Keratinocyte (primary cell): ENCODE results near the gene CNTRL. TPM values are rescaled to one million over a fixed set of nuclear protein-coding genes. Genes with fewer than 3 reads are reported as not detected.

ENCODE experiments used
- DNase-seq: peaks from one replicate; pipeline ENCODE4 v3.0.0-alpha.2; 2011; ENCODE audit warnings: low read depth, missing footprints, low spot score
- FAIRE-seq: peaks from 2 replicates; lab custom pipeline; 2011; peaks lifted over from hg19 to GRCh38; lab: Jason Lieb, UNC
- H2AFZ ChIP-seq: 2 replicates; pipeline ENCODE4 v1.6.0; 2012; ENCODE audit warnings: low read length, control low read depth, inconsistent platforms; ENCODE audit not compliant: control insufficient read depth
- H3K27ac ChIP-seq: 2 replicates; pipeline ENCODE4 v1.5.1; 2011; ENCODE audit warnings: low read length; ENCODE audit not compliant: control insufficient read depth, insufficient read depth
- H3K27me3 ChIP-seq: 3 replicates; pipeline ENCODE4 v1.6.0; 2011; ENCODE audit warnings: low read length; ENCODE audit not compliant: control insufficient read depth, insufficient read depth; ENCODE audit errors: extremely low read depth
- H3K36me3 ChIP-seq, 2 experiments: 2 replicates in 1 of 2; 3 replicates in 1 of 2; pipeline ENCODE4 v1.5.1; 2011; ENCODE audit warnings: low read length in 2 of 2, mild to moderate bottlenecking in 1 of 2; ENCODE audit not compliant: control insufficient read depth in 2 of 2, insufficient read depth in 2 of 2; ENCODE audit errors: extremely low read depth in 1 of 2
- H3K4me1 ChIP-seq: 3 replicates; pipeline ENCODE4 v1.5.1; 2011; ENCODE audit warnings: low read length; ENCODE audit not compliant: control insufficient read depth, insufficient read depth; ENCODE audit errors: extremely low read depth
- H3K4me2 ChIP-seq: 3 replicates; pipeline ENCODE4 v1.6.0; 2011; ENCODE audit warnings: low read depth, low read length; ENCODE audit not compliant: control insufficient read depth, insufficient read depth; ENCODE audit errors: extremely low read depth
- H3K4me3 ChIP-seq, 3 experiments: fragments of 200-600 bp in 1 of 3; sonication (generic) in 1 of 3; 2 replicates in 2 of 3; 3 replicates in 1 of 3; pipeline ENCODE4 v1.5.1; 2011 to 2016; ENCODE audit warnings: low read length in 3 of 3, mild to moderate bottlenecking in 3 of 3, control low read depth in 2 of 3, inconsistent platforms in 1 of 3, low read depth in 1 of 3, mixed read lengths in 1 of 3, mixed run types in 1 of 3, moderate library complexity in 1 of 3; ENCODE audit not compliant: control insufficient read depth in 2 of 3, insufficient read depth in 2 of 3; ENCODE audit errors: extremely low read depth in 1 of 3
- H3K79me2 ChIP-seq: 2 replicates; pipeline ENCODE4 v1.6.0; 2012; ENCODE audit warnings: low read length; ENCODE audit not compliant: control insufficient read depth, insufficient read depth
- H3K9ac ChIP-seq: 3 replicates; pipeline ENCODE4 v1.6.0; 2011; ENCODE audit warnings: low read length; ENCODE audit not compliant: control insufficient read depth, insufficient read depth; ENCODE audit errors: extremely low read depth
- H3K9me1 ChIP-seq: 3 replicates; pipeline ENCODE4 v1.6.0; 2011; ENCODE audit warnings: low read length; ENCODE audit not compliant: control insufficient read depth, insufficient read depth; ENCODE audit errors: extremely low read depth
- H3K9me3 ChIP-seq: 2 replicates; pipeline ENCODE4 v1.5.1; 2012; ENCODE audit warnings: low read depth, low read length; ENCODE audit not compliant: control insufficient read depth
- H4K20me1 ChIP-seq: 3 replicates; pipeline ENCODE4 v1.6.0; 2011; ENCODE audit warnings: low read length; ENCODE audit not compliant: control insufficient read depth, insufficient read depth; ENCODE audit errors: extremely low read depth
- CTCF ChIP-seq, 3 experiments: IDR thresholded peaks in 1 of 3; conservative IDR thresholded peaks in 1 of 3; optimal IDR thresholded peaks in 1 of 3; 2 replicates in 2 of 3; 3 replicates in 1 of 3; pipeline versions ENCODE3 to v1.5.1; 2011; ENCODE audit warnings: low read length in 3 of 3, mild to moderate bottlenecking in 3 of 3, moderate library complexity in 2 of 3, control low read depth in 1 of 3, inconsistent platforms in 1 of 3; ENCODE audit not compliant: insufficient read depth in 2 of 3; ENCODE audit errors: extremely low read depth in 1 of 3
- EZH2 ChIP-seq: IDR thresholded peaks from one replicate; pipeline ENCODE4 v1.6.1; 2012; ENCODE audit warnings: inconsistent platforms, mild to moderate bottlenecking, low read length, moderate library complexity
- dilution Hi-C: fragments of 300-500 bp; cut with MboI; formaldehyde crosslinking; loops from one replicate; pipeline ENCODE4 v1.7.0; 2020; ENCODE audit warnings: low sequenced_read_pairs; ENCODE audit not compliant: extremely low pct_ligation_motif_present
- polyA plus RNA-seq, 5 experiments: library from polyadenylated mRNA; depleted of rRNA in 3 of 5; stranded (reverse) in 3 of 5; stranded (forward) in 1 of 5; unstranded in 1 of 5; fragments of >200 nt; gene quantifications; 1 replicate in 1 of 5; 2 replicates in 3 of 5; 3 replicates in 1 of 5; pipeline versions ENCODE4 v1.2.1 to v1.2.3, GENCODE V29; 2011 to 2012; ENCODE audit warnings: missing spikeins in 2 of 5, low read depth in 1 of 5, low replicate concordance in 1 of 5

Gene CNTRL
- polyA plus RNA-seq, 1 donor (not counting 4 experiments of a cell fraction or from before 2014, with no cell fraction given), result 5.3 TPM

GRCh38 chr9:121066850-121067249 is 7.9 kb upstream of the CNTRL start:
- DNase-seq, result no peak
- no peaks in the 10 kb centered on the region for H3K36me3 ChIP-seq
- dilution Hi-C loops, result no loop called here
- H3K79me2 ChIP-seq, result no peaks in the 10 kb centered on the region
- H3K9ac ChIP-seq, result no peak overlapping the region
- H3K27me3 ChIP-seq, result no peaks in the 10 kb centered on the region
- H3K4me2 ChIP-seq, result no peak overlapping the region
- no peak overlapping the region for H3K27ac ChIP-seq
- no peaks in the 10 kb centered on the region for H3K9me3 ChIP-seq
- H2AFZ ChIP-seq, result no peak overlapping the region
- no peaks in the 10 kb centered on the region for H4K20me1 ChIP-seq
- no peak for FAIRE-seq
- no peak overlapping the region for H3K4me3 ChIP-seq
- TF ChIP-seq EZH2, result no peak
- no peak for TF ChIP-seq CTCF (optimal IDR thresholded peaks at IDR 0.05 in 1 of 3, IDR thresholded peaks at IDR 0.05 in 1 of 3, conservative IDR thresholded peaks at IDR 0.05 in 1 of 3; ENCODE audit: extremely low read depth in 1 of 3, insufficient read depth in 2 of 3, low read length in 3 of 3)
- no peaks in the 10 kb centered on the region for H3K4me1 ChIP-seq
- no peaks in the 10 kb centered on the region for H3K9me1 ChIP-seq

GRCh38 chr9:121067640-121068039 is 7.1 kb upstream of the CNTRL start:
- Histone ChIP-seq H3K4me3 (no peak overlapping the region), H3K9ac (no peak overlapping the region), H3K79me2 (no peaks in the 10 kb centered on the region), H3K9me3 (no peaks in the 10 kb centered on the region), H3K36me3 (no peaks in the 10 kb centered on the region), H3K27me3 (no peaks in the 10 kb centered on the region), H4K20me1 (no peaks in the 10 kb centered on the region), H3K9me1 (no peaks in the 10 kb centered on the region), H3K4me2 (no peak overlapping the region), H2AFZ (no peak overlapping the region), H3K27ac (no peak overlapping the region), H3K4me1 (no peaks in the 10 kb centered on the region)
- dilution Hi-C loops, result no loop called here
- DNase-seq (no peak), FAIRE-seq (no peak)
- TF ChIP-seq EZH2 (no peak), CTCF (optimal IDR thresholded peaks at IDR 0.05 in 1 of 3, IDR thresholded peaks at IDR 0.05 in 1 of 3, conservative IDR thresholded peaks at IDR 0.05 in 1 of 3; ENCODE audit: extremely low read depth in 1 of 3, insufficient read depth in 2 of 3, low read length in 3 of 3) (no peak)
